Activated effector memory CD4-positive, alpha-beta T cell treated with anti-CD3 and anti-CD28 coated beads, Interleukin-2, amount 50 U/mL, for 16 hours (primary cell): ENCODE data around the gene CORO7.

Source experiments
- DNase-seq: peaks from one replicate; pipeline ENCODE4 v3.0.0-alpha.2; 2020

CORO7 gene

DNA sequence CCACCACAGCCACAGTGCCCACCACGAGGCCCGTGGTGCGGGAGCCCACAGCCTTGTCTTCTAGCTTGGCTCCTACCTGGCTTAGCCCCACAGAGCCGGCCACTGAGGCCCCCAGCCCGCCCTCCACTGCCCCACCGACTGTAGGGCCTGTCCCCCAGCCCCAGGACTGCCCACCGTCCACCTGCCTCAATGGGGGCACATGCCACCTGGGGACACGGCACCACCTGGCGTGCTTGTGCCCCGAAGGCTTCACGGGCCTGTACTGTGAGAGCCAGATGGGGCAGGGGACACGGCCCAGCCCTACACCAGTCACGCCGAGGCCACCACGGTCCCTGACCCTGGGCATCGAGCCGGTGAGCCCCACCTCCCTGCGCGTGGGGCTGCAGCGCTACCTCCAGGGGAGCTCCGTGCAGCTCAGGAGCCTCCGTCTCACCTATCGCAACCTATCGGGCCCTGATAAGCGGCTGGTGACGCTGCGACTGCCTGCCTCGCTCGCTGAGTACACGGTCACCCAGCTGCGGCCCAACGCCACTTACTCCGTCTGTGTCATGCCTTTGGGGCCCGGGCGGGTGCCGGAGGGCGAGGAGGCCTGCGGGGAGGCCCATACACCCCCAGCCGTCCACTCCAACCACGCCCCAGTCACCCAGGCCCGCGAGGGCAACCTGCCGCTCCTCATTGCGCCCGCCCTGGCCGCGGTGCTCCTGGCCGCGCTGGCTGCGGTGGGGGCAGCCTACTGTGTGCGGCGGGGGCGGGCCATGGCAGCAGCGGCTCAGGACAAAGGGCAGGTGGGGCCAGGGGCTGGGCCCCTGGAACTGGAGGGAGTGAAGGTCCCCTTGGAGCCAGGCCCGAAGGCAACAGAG is 34.2 kb downstream of the CORO7 start:
- no peak for DNase-seq

DNA sequence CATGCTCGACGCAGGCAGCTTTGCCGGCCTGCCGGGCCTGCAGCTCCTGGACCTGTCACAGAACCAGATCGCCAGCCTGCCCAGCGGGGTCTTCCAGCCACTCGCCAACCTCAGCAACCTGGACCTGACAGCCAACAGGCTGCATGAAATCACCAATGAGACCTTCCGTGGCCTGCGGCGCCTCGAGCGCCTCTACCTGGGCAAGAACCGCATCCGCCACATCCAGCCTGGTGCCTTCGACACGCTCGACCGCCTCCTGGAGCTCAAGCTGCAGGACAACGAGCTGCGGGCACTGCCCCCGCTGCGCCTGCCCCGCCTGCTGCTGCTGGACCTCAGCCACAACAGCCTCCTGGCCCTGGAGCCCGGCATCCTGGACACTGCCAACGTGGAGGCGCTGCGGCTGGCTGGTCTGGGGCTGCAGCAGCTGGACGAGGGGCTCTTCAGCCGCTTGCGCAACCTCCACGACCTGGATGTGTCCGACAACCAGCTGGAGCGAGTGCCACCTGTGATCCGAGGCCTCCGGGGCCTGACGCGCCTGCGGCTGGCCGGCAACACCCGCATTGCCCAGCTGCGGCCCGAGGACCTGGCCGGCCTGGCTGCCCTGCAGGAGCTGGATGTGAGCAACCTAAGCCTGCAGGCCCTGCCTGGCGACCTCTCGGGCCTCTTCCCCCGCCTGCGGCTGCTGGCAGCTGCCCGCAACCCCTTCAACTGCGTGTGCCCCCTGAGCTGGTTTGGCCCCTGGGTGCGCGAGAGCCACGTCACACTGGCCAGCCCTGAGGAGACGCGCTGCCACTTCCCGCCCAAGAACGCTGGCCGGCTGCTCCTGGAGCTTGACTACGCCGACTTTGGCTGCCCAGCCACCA is 35.1 kb downstream of the CORO7 start:
- no peak for DNase-seq

DNA sequence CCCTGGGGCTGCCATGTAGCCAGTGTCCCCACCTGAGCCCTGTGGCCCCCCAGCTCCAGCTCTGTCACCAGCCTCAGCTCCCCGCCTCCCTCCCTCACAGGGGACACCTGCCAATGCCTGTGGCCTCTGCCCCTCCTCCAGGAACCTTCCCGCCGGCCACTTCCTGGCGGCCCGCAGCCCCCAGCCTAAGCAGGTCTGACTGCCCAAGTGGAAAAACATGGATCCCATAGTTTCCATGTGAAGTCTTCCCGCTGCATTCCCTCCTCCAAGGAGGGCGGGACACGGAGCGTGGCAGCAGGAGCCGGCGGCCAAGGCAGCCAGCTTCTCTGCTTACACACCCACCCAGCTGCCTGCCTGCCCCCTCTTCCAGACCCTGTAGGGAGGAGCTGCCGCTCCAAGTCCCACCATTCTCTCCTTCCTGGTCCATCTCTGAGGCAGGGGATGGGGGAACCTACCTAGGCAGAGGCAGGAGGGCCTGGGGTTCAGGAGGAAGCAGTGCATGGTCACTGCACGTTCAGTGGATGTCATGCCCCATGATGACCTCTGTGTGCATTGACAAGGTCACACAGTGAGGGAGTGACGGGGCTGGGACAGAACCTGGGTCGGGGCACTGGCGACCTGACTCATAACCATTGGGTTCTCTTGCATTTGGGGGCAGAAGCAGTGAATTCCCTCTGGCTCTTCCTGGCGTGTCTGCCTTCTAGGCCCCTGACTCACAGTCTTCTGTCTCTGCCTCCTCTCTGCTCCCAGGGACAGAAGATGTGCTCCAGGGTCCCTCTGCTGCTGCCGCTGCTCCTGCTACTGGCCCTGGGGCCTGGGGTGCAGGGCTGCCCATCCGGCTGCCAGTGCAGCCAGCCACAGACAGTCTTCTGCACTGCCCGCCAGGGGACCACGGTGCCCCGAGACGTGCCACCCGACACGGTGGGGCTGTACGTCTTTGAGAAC is 36.0 kb downstream of the CORO7 start:
- no peak for DNase-seq

DNA sequence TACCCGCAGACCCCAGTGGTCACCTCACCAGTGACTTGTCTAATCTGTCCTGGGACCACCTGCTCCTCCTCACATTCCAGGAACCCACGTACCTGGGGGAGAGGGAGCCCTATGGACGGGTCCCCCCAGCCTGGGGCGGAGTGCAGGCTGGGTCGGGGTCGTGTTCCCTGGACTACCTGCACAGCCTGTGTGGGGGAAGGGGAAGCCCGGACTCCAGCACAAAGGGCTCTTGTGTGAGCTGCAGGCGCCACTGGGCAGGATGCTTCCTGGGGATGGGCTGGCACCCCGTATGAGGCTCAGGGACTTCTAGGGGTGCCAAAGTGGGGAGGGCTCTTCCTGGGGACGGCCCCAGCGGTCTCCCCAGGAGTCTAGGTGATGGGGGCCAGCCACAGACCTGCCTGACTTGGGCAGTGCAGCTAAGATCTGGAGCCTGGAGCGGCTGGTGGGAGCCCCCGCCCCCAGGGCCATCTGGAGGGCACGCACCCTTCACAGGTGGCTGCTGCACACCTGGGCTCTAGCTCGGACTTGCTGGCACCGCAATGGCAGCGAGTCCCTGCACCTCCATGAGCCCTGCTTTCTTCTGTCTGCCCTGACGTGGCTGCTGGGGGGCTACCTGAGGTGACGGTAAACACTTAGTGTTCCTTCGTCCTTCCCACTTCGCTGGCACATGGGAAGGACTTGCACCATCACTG is 37.3 kb downstream of the CORO7 start:
- no peak for DNase-seq

DNA sequence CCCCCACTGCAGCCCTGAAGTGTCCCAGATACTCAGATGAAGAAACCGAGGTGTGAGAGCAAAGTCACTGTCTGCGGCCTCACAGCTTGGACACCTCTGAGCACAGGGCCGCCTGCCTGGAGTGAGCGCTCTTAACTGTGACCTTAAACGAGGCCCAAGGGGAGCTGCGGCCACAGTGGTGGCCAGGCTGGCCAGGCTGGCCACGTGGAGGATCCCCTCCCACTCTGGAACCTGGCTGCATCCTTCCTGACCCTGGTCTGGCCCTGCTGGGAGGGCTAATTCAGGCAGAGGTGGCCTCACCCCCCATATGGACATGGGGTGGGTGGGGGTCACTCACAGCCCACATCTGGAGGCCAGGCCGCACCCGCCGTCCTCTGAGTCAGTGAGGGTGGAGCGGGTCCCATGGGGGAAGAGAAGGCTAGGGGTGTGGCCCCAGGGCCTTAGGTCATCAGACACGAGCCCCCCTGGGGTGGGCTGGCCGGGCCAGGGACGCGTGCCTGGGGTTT is 38.2 kb downstream of the CORO7 start:
- DNase-seq: no peak

DNA sequence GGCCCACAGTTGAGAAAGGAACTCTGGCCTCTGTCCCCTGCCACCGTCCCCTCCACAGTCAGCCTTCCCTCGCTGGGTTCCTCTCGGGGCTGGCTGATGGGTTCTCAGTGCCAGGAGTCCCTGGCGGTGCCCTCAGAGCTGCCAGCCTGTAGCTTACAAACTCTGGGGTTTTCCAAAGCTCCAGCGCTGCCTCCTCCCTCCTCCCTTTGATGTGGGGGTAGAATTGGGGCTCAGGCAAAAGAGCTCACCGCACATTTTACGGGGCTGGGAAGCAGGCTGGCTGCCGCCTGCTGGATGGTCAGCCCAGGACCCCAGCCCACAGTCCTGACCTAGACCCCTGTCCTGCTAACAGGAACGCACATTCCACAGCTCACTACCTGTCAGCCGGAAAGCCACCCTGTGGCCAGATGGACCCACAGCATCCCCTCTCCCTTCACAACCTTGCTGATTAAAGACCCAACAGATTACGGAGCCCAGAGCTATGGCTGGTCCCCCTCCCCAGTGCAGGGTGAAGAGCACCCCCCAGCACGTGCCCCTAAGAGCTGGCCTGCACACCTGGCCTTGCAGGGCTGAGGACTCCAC is 38.7 kb downstream of the CORO7 start:
- DNase-seq: no peak

DNA sequence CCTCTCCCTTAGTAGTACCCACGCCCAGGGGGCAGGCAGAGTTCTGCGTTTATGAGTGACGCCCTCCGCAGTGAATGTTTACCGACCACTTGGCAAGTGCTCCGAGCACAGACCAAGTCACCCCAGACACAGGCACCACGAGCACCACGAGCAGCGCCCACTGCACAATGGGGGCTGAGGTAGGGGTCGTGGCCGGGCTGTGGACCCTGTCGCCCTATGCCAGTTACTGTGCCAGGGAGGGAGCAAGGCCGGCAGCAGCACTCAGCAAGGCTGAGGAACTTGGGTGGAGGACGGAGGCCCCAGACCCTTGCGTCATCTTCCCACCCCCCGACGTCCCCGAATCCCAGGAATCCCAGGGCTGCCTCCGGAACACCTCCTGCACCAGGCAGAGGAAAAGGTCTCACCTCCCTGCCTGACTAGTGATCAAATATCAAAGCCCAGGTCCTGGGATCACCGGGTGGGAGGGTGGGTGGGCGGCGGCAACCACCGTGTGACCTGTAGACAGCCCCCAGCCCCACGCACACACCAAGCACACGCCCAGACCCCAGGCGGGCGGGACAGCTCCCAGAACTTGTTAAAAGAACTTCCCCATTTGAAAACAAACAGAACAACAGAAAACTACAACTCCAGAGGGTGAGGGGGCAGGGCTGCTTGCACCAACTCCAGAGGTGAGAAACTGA is 39.4 kb downstream of the CORO7 start:
- no peak for DNase-seq

DNA sequence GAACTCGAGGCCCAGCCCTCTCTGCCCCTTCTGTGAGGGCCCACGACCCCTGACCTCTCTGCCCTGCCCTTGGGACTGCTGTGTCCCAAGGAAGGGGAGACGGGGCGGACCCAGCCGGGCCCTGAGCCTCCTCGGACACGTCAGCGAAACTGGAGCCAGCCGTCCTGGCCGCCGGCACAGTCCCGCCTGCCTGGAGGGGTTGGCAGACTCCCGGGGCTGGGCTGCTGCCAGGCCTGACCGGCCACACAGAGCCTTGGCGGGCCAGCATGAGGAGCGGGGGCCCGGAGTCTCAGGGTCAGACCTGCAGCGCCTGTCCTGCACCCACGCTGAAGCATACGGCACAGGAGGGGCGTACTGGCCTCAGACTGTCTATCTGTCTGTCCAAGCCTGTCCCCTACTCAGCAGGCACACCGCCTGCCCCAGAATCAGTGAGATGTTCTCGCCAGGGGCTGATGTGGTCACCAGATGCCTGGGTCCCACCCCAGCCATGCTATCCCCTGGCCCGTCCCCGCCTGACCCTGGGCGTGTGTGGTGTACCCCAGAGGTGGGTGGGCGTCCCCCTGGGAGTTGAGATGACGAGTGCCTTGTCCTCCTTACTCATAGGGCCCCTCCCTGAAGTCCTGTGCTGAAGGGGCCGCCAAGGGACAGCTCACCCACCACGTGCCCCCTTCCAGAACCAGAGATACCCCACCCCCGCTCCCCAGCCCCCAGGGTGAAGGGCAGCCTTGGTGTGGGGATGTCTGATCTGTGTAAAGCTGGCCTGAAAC is 40.1 kb downstream of the CORO7 start:
- DNase-seq: no peak

DNA sequence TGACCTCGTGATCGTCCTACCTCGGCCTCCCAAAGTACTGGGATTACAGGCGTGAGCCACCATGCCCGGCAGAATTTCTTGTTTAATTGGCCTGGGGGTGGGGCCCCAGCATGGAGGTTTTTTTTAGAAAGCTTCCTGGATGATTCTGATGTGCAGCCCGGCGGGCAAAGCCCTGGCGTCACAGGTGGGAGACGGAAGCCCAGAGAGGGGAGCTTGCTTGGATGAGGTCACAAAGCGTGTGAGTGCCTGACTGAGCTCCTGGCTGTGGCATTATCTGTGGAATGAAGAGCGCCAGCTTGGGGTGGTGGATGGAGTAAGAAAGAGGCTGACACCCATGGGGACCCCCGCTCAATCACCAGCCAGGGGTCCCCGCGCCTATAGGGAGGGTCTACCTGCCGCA is 40.7 kb downstream of the CORO7 start:
- no peak for DNase-seq

DNA sequence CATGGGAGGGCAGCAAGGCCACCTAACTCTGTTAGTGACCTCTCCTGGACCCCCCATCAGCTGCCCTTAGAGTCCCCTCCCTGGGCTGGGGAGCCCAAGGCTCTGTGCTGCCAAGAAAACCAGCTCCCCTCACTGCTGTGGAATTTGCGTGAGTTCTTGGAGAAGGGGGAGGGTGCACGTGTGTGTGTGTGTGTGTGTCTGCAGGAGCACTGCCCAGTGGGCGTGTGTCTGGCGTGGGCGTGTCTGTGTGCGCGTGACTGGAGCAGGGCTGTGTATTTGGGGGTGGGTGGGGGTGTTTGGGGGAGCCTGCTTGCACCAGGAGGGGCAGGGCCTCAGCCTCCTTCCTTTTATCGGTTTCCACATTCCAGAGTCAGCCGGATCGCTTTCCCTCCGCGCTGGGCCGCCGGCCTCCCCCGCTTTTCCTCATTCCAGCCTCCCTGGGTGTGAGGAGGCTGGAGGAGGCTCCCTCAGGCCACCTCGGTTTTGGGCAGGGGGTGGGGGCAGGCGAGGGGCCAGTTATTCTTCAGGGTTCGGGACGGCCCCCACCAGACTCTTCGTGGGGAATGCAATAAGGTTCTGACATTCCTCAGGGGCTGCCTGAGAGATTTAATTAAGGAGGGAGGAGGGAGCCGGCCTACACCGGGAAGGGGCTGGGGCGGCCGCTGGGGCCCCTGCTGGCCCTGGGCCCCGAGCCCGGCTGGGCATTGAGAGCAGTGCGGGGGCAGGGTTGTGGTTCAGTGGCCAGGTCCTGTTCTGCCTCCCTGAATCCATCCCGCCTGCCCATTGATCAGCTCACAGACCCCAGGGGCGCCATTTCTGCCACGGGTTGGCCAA is 42.3 kb downstream of the CORO7 start:
- DNase-seq: no peak

DNA sequence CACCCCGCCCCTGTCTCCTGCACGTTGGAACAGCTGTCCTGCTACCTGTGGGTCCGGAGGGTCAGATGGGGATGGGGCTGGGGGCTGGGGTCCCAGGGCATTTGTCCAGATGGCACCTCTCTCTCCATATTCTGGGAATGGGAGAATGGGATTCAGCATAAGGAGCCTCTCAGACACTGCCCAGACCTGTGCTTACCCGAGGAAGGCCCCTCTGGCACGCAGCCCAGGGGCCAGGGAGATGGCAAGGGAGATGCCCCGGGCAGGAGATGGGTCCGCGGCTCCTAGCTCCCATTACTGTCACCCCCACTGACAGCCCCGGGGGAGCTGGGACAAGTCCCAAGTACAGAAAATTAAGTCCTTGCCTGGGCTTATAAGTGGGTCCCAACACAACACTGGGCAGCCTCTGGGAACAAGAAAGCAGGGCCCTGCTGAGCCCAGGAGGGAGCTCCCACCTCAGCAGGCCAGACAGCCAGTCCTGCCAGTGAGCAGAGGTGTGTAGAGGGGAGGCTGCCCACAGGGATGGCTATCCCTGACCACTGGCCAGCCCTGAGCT is 43.0 kb downstream of the CORO7 start:
- DNase-seq: no peak

DNA sequence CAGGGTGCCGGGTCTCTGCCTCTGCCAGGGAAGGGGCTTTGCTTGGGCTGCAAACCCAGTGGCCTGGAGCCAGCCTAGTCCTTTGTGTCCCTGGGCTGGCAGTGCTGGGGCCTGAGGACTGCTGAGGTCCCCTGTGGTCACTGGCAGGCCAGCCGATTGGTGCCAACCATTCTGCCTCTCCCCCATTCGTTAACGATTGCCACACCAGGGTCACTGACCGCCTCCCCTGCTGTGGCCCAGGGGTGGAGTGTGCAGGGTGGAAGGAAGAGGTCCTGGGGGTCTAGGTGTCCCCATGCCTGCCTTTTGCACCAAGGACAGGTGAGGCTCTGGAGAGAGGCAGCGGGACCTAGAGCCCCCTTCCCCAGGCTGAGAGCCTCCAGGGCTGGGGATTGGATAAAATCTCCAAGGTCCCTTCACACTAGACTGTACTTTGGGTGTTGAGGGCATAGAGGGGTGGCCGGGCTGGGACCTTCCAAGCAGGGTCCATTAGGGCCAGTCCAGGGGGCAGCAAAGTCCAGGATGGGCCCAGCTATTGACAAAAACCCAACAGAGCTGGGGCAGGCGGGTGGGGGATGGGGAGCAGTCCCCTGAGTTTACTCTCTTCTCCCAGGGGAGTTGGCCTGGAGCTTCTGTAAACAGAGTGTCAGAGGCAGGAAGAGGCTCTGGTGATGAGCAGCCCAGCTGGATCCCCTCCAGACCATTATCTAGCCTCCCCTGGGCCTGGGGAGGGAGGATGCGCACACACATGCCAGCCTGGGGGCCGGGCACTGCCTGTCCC is 43.6 kb downstream of the CORO7 start:
- no peak for DNase-seq

DNA sequence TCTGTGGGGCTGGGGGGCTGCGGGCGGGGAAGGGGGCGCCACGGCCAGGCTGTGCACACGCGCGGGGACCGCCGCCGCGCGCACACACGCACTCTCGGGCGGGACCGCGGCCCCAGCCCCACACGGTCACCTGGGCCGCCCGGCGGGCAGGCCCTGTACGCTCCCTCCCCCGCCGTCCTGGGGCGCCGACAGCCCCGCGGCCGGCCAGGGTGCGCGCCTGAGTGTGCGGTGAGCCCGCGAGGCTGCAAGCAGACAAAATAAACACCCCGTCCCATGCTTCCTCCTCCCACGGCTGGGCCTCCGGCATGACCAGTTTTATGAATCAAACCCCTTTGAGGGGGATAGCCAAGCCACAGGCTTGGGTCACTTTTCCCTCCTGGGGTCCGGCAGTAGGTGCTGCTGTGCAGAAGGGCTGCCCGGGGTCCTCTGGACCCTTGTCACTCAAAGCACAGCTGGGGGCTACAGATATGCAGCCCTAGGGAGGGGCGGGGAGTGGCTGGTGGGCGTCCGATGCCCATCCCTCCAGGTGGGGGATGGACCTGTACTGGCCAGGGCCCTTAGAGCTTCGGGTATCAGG is 44.3 kb downstream of the CORO7 start:
- DNase-seq: peak; percentile 72

DNA sequence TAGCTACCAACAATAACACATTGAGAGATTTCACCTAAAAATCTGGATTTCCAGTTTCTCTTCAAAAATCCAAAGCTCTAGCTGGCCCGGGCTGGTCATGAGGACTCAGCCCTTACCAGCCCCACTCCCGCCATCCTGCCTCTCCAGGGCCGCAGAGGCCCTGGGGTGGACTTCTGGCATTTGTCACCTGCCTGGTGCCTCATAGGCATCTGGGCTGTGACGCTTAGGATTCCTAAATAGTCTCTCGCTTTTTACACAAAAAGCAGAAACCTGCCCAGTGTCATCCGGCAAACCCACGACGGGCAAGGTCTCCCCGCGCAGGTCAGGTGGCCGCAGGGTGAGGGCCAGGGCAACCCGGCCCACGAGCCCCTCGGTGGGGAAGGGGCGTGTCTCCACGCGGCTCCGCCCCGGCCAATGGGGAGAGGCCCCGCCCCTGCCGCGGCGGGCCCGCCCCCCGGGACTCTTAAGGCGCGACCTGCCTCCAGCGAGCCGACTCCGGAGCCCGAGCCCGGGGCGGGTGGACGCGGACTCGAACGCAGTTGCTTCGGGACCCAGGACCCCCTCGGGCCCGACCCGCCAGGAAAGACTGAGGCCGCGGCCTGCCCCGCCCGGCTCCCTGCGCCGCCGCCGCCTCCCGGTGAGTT is 44.9 kb downstream of the CORO7 start, which contains the start of gene VASN:
VASN (plus strand) TSS at position 492 of the 644 bp plus-strand sequence. CDS start 9,030 bp downstream, outside the sequence.
- peak; percentile 91 for DNase-seq

DNA sequence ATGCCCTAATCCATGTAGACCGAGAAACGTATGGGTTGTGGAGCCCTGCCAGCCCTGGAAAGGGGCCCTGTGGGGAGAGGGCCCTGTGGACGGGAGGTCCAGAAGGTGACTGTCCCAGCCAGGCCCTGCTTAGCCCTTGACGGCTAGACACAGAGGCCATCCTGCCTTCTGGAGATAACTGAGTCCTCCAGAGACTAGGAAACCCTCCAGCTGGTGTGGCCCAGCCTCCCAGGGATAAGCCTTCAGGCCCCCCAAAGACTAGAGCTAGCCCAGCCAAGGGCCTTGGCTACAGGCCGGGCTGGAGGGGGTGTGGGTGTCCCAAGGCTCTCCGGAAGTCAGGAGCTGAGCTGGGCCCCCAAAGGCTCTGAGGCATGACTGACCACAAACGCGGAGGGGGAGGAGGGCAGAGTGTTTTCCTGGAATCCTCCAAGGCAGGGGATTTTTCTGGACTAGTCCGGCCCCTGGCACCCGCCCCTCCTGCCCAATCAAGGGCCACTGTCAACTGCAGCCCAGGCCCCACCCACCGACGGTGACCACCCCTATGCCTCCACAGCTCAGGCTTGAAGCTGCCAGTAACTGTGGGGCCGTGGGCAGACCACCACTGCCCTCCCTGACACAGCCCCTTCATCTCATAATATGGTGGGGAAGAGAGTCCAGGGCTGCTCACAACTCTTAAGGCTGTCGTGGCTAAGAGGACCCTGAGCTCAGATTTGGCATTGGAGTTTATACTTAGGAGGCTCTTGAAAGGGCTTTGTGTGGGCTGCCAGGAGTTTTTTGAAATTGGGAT is 45.6 kb downstream of the CORO7 start:
- no peak for DNase-seq

DNA sequence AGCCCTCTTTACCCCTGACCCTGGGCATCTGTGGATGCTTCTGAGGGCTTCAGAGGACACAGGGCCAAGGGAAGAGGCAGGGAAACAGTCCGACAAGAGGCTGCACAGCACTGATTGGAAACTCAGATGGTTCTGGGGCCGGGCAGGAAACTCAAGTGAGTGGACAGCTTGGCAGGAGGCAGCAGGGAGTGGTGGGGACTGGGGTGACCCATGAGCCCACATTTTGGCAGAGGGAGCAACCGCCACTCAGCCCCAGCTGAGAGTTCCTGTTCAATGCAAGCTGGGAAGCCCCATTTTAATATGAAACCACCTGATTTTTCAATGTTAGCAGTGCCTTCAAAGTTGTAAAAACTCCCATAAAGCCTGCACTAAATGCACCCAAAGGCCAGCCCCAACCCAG is 46.2 kb downstream of the CORO7 start:
- no peak for DNase-seq
